Measurements from ENCODE around the gene CASP9.

Gene CASP9

DNA sequence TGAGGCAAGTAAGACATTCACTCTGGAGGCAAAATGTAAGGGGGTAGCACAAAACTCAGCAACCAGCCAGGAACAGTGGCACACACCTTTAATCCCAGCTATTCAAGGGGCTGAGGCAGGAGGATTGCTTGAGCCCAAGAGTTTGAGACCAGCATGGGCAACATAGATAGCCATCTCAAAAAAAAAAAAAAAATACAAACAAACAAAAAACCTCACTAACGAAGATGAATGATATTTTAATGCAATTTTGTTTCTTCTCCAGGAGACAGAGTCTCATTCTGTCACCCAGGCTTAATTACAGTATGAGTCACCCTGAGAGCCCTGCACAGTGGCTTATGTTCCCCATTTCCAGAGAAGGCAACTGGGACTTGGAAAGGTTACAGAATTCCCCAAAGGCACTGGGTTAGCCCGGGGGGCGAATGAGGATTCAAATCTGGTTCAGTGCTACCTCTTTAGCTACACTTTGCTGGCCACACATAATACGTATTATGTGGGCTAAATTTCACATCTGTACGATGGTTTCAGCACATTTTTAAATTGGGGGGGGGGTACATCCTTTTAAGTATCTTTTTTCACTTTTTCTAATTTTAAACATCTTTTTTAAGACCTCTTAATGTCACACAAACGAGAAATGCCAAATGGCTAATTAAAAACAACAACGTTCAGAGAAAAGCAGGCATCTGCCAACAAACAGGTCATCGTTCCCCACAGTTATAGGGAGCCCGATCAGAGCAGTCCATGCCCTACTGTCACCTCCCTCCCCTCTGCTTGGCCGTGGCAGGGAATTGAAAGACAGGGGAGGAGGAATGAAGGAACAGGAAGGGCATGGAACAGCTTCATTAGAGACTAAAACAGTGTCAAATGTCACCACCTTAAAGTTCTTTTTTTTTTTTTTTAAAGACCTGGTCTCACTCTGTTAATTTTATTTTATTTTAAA, 64.0 kb downstream of the CASP9 start (continued):
- TF ChIP-seq GFI1B (tag by site-specific recombination; IDR thresholded peaks at IDR 0.05) (no peak), SP7 (tag by site-specific recombination; IDR thresholded peaks at IDR 0.05) (peak; percentile 98), ZNF239 (tag by site-specific recombination; IDR thresholded peaks at IDR 0.05) (no peak), ZBTB8A (tag by site-specific recombination; IDR thresholded peaks at IDR 0.05) (peak; percentile 79), ZNF707 (tag by site-specific recombination; IDR thresholded peaks at IDR 0.05) (no peak), ZNF416 (tag by site-specific recombination; IDR thresholded peaks at IDR 0.05) (no peak), ZIC2 (tag by site-specific recombination; IDR thresholded peaks at IDR 0.05) (no peak), ZNF558 (tag by site-specific recombination; IDR thresholded peaks at IDR 0.05) (peak; percentile 81), HOXD13 (CRISPR knock-in tag; IDR thresholded peaks at IDR 0.05; ENCODE audit: borderline replicate concordance) (no peak), ZNF830 (tag by site-specific recombination; IDR thresholded peaks at IDR 0.05; ENCODE audit: low read depth) (no peak), YY2 (tag by site-specific recombination; IDR thresholded peaks at IDR 0.05) (no peak), PRDM1 (tag by site-specific recombination; IDR thresholded peaks at IDR 0.05) (0 out of 2 replicates have a peak, but pooled peaks have one; percentile 13), ZNF624 (tag by site-specific recombination; IDR thresholded peaks at IDR 0.05) (no peak), ZNF202 (tag by site-specific recombination; IDR thresholded peaks at IDR 0.05; ENCODE audit: borderline replicate concordance) (no peak), ZNF140 (tag by site-specific recombination; IDR thresholded peaks at IDR 0.05) (no peak)
- TF ChIP-seq, protein P1, sequence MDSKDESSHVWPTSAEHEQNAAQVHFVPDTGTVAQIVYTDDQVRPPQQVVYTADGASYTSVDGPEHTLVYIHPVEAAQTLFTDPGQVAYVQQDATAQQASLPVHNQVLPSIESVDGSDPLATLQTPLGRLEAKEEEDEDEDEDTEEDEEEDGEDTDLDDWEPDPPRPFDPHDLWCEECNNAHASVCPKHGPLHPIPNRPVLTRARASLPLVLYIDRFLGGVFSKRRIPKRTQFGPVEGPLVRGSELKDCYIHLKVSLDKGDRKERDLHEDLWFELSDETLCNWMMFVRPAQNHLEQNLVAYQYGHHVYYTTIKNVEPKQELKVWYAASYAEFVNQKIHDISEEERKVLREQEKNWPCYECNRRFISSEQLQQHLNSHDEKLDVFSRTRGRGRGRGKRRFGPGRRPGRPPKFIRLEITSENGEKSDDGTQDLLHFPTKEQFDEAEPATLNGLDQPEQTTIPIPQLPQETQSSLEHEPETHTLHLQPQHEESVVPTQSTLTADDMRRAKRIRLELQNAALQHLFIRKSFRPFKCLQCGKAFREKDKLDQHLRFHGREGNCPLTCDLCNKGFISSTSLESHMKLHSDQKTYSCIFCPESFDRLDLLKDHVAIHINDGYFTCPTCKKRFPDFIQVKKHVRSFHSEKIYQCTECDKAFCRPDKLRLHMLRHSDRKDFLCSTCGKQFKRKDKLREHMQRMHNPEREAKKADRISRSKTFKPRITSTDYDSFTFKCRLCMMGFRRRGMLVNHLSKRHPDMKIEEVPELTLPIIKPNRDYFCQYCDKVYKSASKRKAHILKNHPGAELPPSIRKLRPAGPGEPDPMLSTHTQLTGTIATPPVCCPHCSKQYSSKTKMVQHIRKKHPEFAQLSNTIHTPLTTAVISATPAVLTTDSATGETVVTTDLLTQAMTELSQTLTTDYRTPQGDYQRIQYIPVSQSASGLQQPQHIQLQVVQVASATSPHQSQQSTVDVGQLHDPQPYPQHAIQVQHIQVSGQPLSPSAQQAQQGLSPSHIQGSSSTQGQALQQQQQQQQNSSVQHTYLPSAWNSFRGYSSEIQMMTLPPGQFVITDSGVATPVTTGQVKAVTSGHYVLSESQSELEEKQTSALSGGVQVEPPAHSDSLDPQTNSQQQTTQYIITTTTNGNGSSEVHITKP (tag by site-specific recombination; IDR thresholded peaks at IDR 0.05): peak; percentile 76
- TF ChIP-seq, protein P2, sequence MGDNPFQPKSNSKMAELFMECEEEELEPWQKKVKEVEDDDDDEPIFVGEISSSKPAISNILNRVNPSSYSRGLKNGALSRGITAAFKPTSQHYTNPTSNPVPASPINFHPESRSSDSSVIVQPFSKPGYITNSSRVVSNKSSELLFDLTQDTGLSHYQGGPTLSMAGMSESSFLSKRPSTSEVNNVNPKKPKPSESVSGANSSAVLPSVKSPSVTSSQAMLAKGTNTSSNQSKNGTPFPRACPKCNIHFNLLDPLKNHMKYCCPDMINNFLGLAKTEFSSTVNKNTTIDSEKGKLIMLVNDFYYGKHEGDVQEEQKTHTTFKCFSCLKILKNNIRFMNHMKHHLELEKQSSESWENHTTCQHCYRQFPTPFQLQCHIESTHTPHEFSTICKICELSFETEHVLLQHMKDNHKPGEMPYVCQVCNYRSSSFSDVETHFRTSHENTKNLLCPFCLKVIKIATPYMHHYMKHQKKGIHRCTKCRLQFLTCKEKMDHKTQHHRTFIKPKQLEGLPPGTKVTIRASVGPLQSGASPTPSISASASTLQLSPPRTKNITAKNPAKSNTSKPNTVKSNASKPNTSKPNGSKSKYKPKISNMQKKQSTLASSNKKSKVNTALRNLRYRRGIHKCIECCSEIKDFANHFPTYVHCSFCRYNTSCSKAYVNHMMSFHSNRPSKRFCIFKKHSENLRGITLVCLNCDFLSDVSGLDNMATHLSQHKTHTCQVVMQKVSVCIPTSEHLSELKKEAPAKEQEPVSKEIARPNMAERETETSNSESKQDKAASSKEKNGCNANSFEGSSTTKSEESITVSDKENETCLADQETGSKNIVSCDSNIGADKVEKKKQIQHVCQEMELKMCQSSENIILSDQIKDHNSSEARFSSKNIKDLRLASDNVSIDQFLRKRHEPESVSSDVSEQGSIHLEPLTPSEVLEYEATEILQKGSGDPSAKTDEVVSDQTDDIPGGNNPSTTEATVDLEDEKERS (tag by site-specific recombination; IDR thresholded peaks at IDR 0.05): no peak
- TF ChIP-seq, protein P3, sequence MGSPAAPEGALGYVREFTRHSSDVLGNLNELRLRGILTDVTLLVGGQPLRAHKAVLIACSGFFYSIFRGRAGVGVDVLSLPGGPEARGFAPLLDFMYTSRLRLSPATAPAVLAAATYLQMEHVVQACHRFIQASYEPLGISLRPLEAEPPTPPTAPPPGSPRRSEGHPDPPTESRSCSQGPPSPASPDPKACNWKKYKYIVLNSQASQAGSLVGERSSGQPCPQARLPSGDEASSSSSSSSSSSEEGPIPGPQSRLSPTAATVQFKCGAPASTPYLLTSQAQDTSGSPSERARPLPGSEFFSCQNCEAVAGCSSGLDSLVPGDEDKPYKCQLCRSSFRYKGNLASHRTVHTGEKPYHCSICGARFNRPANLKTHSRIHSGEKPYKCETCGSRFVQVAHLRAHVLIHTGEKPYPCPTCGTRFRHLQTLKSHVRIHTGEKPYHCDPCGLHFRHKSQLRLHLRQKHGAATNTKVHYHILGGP (tag by site-specific recombination; IDR thresholded peaks at IDR 0.05): no peak
- TF ChIP-seq, protein P4, sequence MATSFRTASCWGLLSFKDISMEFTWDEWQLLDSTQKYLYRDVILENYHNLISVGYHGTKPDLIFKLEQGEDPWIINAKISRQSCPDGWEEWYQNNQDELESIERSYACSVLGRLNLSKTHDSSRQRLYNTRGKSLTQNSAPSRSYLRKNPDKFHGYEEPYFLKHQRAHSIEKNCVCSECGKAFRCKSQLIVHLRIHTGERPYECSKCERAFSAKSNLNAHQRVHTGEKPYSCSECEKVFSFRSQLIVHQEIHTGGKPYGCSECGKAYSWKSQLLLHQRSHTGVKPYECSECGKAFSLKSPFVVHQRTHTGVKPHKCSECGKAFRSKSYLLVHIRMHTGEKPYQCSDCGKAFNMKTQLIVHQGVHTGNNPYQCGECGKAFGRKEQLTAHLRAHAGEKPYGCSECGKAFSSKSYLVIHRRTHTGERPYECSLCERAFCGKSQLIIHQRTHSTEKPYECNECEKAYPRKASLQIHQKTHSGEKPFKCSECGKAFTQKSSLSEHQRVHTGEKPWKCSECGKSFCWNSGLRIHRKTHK (tag by site-specific recombination; IDR thresholded peaks at IDR 0.05): no peak
- TF ChIP-seq, protein P5, sequence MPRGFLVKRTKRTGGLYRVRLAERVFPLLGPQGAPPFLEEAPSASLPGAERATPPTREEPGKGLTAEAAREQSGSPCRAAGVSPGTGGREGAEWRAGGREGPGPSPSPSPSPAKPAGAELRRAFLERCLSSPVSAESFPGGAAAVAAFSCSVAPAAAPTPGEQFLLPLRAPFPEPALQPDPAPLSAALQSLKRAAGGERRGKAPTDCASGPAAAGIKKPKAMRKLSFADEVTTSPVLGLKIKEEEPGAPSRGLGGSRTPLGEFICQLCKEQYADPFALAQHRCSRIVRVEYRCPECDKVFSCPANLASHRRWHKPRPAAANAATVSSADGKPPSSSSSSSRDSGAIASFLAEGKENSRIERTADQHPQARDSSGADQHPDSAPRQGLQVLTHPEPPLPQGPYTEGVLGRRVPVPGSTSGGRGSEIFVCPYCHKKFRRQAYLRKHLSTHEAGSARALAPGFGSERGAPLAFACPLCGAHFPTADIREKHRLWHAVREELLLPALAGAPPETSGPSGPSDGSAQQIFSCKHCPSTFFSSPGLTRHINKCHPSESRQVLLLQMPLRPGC (tag by site-specific recombination; IDR thresholded peaks at IDR 0.05): peak; percentile 88
- TF ChIP-seq, protein P6, sequence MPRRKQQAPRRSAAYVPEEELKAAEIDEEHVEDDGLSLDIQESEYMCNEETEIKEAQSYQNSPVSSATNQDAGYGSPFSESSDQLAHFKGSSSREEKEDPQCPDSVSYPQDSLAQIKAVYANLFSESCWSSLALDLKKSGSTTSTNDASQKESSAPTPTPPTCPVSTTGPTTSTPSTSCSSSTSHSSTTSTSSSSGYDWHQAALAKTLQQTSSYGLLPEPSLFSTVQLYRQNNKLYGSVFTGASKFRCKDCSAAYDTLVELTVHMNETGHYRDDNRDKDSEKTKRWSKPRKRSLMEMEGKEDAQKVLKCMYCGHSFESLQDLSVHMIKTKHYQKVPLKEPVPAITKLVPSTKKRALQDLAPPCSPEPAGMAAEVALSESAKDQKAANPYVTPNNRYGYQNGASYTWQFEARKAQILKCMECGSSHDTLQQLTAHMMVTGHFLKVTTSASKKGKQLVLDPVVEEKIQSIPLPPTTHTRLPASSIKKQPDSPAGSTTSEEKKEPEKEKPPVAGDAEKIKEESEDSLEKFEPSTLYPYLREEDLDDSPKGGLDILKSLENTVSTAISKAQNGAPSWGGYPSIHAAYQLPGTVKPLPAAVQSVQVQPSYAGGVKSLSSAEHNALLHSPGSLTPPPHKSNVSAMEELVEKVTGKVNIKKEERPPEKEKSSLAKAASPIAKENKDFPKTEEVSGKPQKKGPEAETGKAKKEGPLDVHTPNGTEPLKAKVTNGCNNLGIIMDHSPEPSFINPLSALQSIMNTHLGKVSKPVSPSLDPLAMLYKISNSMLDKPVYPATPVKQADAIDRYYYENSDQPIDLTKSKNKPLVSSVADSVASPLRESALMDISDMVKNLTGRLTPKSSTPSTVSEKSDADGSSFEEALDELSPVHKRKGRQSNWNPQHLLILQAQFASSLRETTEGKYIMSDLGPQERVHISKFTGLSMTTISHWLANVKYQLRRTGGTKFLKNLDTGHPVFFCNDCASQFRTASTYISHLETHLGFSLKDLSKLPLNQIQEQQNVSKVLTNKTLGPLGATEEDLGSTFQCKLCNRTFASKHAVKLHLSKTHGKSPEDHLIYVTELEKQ (tag by site-specific recombination; IDR thresholded peaks at IDR 0.05; ENCODE audit: borderline replicate concordance): peak; percentile 76; the same call in 1 of the 2 replicates
- TF ChIP-seq, protein P7, sequence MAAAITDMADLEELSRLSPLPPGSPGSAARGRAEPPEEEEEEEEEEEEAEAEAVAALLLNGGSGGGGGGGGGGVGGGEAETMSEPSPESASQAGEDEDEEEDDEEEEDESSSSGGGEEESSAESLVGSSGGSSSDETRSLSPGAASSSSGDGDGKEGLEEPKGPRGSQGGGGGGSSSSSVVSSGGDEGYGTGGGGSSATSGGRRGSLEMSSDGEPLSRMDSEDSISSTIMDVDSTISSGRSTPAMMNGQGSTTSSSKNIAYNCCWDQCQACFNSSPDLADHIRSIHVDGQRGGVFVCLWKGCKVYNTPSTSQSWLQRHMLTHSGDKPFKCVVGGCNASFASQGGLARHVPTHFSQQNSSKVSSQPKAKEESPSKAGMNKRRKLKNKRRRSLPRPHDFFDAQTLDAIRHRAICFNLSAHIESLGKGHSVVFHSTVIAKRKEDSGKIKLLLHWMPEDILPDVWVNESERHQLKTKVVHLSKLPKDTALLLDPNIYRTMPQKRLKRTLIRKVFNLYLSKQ (tag by site-specific recombination; IDR thresholded peaks at IDR 0.05; ENCODE audit: borderline replicate concordance): no peak
